Mammary epithelial cell (primary cell): Measurements from ENCODE around the gene CLIC3.

Experiments
- EZH2 ChIP-seq: IDR thresholded peaks from 2 replicates; pipeline ENCODE4 v1.6.1; 2012; ENCODE audit warnings: low read length, inconsistent platforms, borderline replicate concordance
- TF ChIP-seq, protein P1 (sequence below), 2 donors: IDR thresholded peaks in 1 of 2; conservative IDR thresholded peaks in 1 of 2; 2 replicates each; pipeline ENCODE4 v1.5.1; 2011 to 2012; ENCODE audit warnings: inconsistent platforms in 2 of 2, low read length in 2 of 2, mild to moderate bottlenecking in 2 of 2, control low read depth in 1 of 2, low read depth in 1 of 2; ENCODE audit not compliant: insufficient read depth in 1 of 2; ENCODE audit errors: extremely low read depth in 1 of 2

GRCh38 chr9:137009938-137010732 lies 13.8 kb upstream of the CLIC3 start:
- TF ChIP-seq, protein P1, sequence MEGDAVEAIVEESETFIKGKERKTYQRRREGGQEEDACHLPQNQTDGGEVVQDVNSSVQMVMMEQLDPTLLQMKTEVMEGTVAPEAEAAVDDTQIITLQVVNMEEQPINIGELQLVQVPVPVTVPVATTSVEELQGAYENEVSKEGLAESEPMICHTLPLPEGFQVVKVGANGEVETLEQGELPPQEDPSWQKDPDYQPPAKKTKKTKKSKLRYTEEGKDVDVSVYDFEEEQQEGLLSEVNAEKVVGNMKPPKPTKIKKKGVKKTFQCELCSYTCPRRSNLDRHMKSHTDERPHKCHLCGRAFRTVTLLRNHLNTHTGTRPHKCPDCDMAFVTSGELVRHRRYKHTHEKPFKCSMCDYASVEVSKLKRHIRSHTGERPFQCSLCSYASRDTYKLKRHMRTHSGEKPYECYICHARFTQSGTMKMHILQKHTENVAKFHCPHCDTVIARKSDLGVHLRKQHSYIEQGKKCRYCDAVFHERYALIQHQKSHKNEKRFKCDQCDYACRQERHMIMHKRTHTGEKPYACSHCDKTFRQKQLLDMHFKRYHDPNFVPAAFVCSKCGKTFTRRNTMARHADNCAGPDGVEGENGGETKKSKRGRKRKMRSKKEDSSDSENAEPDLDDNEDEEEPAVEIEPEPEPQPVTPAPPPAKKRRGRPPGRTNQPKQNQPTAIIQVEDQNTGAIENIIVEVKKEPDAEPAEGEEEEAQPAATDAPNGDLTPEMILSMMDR (conservative IDR thresholded peaks at IDR 0.05 in 1 of 2, IDR thresholded peaks at IDR 0.05 in 1 of 2; ENCODE audit: extremely low read depth in 1 of 2, insufficient read depth in 1 of 2, low read depth in 1 of 2, low read length in 2 of 2) = no peak
- no peak for TF ChIP-seq EZH2
